ENCODE data around the gene ZNF175. TPM values are rescaled to one million over a fixed set of nuclear protein-coding genes. Genes with fewer than 3 reads are reported as not detected.

The ZNF175 gene
- total RNA-seq, 2 donors from 2014 or later, result 5.7 to 8.1 TPM

GRCh38 chr19:51592521-51592920 is 21.4 kb downstream of the ZNF175 start:
- intact Hi-C loops (cut with DNase I), result no loop called here
- H3K27me3 ChIP-seq, result no peaks in the 10 kb centered on the region
- no peaks in the 10 kb centered on the region for H3K4me1 ChIP-seq
- no peak overlapping the region for H3K27ac ChIP-seq
- no peaks in the 10 kb centered on the region for H3K9me3 ChIP-seq
- TF ChIP-seq, protein P1, sequence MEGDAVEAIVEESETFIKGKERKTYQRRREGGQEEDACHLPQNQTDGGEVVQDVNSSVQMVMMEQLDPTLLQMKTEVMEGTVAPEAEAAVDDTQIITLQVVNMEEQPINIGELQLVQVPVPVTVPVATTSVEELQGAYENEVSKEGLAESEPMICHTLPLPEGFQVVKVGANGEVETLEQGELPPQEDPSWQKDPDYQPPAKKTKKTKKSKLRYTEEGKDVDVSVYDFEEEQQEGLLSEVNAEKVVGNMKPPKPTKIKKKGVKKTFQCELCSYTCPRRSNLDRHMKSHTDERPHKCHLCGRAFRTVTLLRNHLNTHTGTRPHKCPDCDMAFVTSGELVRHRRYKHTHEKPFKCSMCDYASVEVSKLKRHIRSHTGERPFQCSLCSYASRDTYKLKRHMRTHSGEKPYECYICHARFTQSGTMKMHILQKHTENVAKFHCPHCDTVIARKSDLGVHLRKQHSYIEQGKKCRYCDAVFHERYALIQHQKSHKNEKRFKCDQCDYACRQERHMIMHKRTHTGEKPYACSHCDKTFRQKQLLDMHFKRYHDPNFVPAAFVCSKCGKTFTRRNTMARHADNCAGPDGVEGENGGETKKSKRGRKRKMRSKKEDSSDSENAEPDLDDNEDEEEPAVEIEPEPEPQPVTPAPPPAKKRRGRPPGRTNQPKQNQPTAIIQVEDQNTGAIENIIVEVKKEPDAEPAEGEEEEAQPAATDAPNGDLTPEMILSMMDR (IDR thresholded peaks at IDR 0.05), result no peak
- H3K4me3 ChIP-seq, result no peak overlapping the region
- H3K9ac ChIP-seq (ENCODE audit: low read depth in 2 of 2, low read length in 2 of 2), result no peak overlapping the region
- DNase-seq, result no peak
- H3K36me3 ChIP-seq, result peaks cover 2% of the 10 kb centered on the region

- no peaks in the 10 kb centered on the region for H3K27me3 ChIP-seq
- no peaks in the 10 kb centered on the region for H3K9me3 ChIP-seq
- no peak overlapping the region for H3K27ac ChIP-seq
- peak overlapping the region; percentile 75 for H3K4me3 ChIP-seq
- peak overlapping the region; percentile 72 for H3K9ac ChIP-seq (ENCODE audit: low read depth in 2 of 2, low read length in 2 of 2)
- TF ChIP-seq, protein P1 (IDR thresholded peaks at IDR 0.05), result no peak
- intact Hi-C loops (cut with DNase I), result no loop called here
- no peak for DNase-seq
- no peaks in the 10 kb centered on the region for H3K36me3 ChIP-seq
- H3K4me1 ChIP-seq, result no peaks in the 10 kb centered on the region
These were observed 22.2 kb downstream of the ZNF175 start for GRCh38 chr19:51593138-51593890.

DNA sequence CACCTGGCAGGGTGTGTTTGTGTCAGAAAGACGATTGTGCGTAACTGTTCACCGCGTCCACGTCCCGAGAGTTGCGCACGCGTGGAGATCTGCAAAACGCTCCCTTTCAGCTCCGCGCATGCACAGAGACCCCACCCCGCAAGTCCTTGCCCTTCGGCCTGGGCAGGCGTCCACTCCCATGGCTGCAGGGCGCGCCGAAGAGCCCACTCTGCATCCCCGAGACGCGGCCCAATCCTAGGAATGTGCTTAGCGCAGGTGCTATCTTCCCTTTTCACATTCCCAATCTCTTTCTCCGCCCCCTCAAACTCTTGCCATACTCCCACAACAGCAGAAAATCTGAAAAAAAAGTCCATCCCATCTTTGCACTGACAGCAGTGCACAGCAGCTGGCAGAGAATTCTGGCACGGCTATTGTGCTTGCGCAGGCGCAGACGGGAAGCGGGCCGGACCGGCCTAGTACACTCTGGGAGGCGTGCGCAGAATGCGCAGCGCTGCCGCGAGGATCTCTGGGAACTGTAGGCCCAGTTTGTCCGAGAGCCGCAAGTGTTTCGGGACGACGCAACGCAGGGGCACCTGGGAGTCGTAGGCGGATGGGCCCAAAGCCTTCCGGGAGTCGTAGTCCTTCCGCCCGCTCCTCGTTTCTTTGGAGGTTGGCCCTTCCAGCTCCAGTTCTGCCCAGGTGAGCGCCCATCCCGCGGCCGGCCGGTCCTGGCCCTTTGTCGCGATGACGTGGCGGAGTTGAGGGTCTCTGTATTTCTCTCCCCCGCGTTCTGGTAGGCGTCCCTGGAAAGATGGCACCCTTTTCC is 23.1 kb downstream of the ZNF175 start:
- Histone ChIP-seq H3K36me3 (no peaks in the 10 kb centered on the region), H3K9me3 (no peaks in the 10 kb centered on the region), H3K27ac (no peak overlapping the region), H3K4me3 (peak overlapping the region; percentile 75), H3K4me1 (no peaks in the 10 kb centered on the region), H3K27me3 (no peaks in the 10 kb centered on the region), H3K9ac (ENCODE audit: low read depth in 2 of 2, low read length in 2 of 2) (peak overlapping the region; percentile 72)
- peak; percentile 99 for DNase-seq
- TF ChIP-seq, protein P1 (IDR thresholded peaks at IDR 0.05), result no peak
- intact Hi-C loops (cut with DNase I), result no loop called here

DNA sequence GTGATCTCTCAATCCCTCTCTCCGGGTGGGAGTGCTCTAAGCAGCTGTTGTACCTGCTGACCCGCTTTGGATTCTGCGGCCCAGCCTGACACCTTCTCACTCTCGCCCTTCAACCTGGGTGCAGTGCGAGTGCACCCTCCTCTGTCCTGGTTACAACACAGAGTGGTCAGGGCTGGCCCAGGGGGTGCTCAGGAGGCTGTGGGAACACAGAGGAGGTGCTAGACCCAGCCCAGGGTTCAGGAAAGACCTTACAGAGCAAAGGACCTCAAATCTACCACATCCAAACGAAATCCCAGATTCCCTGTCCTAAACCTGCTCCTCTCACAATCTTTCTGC is 23.7 kb downstream of the ZNF175 start:
- intact Hi-C loops (cut with DNase I), result loop anchor here (5.0 kb wide), 1 partner anchor 487 kb away; the partner anchor contains the start of gene CTU1
- Histone ChIP-seq H3K27me3 (no peaks in the 10 kb centered on the region), H3K4me1 (no peaks in the 10 kb centered on the region), H3K9me3 (no peaks in the 10 kb centered on the region), H3K9ac (ENCODE audit: low read depth in 2 of 2, low read length in 2 of 2) (peak overlapping the region; percentile 21 to 72), H3K4me3 (peak overlapping the region; percentile 75), H3K27ac (no peak overlapping the region), H3K36me3 (no peaks in the 10 kb centered on the region)
- TF ChIP-seq, protein P1 (IDR thresholded peaks at IDR 0.05), result no peak
- no peak for DNase-seq

GRCh38 chr19:51595190-51596175 is 24.4 kb downstream of the ZNF175 start:
- no peak overlapping the region for H3K4me3 ChIP-seq
- H3K9ac ChIP-seq (ENCODE audit: low read depth in 2 of 2, low read length in 2 of 2), result no peak overlapping the region
- intact Hi-C loops (cut with DNase I), result loop anchor here (5.0 kb wide), 1 partner anchor 488 kb away; the partner anchor contains the start of gene CTU1
- no peaks in the 10 kb centered on the region for H3K36me3 ChIP-seq
- no peak overlapping the region for H3K27ac ChIP-seq
- H3K9me3 ChIP-seq, result no peaks in the 10 kb centered on the region
- DNase-seq, result no peak
- H3K4me1 ChIP-seq, result no peaks in the 10 kb centered on the region
- no peaks in the 10 kb centered on the region for H3K27me3 ChIP-seq
- TF ChIP-seq, protein P1 (IDR thresholded peaks at IDR 0.05), result no peak

Data from colonic mucosa (tissue), 4 donors.